ENCODE data around the gene S100A13. TPM values are rescaled to one million over a fixed set of nuclear protein-coding genes. Genes with fewer than 3 reads are reported as not detected.

Gene S100A13
- total RNA-seq, 1 experiment from 2014 or later: 350 TPM

DNA sequence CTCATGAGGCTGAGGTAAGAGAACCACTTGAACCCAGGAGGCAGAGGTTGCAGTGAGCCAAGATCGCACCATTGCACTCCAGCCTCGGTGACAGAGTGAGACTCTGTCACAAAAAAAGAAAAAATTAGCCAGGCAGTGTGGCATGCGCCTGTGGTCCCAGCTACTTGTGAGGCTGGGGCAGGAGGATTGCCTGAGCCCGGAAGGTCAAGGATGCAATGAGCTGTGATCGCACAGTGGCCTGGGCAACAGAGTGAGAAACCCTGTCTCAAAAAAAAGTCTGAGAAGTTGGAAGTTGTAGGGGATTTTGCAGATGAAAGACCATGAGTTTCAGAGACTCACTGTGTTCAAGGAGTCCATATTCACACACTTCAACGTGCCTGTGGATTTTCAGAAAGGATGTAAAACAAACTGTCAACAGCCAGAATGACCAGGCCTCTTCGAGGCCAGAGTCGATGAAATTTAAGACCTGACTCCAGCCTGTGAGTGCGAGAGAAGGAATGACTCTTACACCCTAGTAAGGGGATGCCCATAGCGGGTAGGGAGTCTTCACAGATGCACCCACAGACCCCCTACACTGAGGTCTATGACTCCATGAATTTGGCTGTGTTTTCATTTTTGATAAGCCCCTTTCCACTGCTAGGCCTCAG is 2.2 kb downstream of the S100A13 start:
- intact Hi-C loops (cut with micrococcal nuclease): no loop called here
- TF ChIP-seq EZH2phosphoT487 (IDR thresholded peaks at IDR 0.05; ENCODE audit: borderline replicate concordance, low read length) (no peak), CTCF (conservative IDR thresholded peaks at IDR 0.05; ENCODE audit: low read depth, low read length) (no peak), EZH2 (IDR thresholded peaks at IDR 0.05; ENCODE audit: low read length, unreplicated experiment) (no peak)

GRCh38 chr1:153623101-153623500 is 4.2 kb downstream of the S100A13 start:
- H3K27ac ChIP-seq (ENCODE audit: low read length): no peak overlapping the region
- peaks cover 34% of the 10 kb centered on the region for H3K4me1 ChIP-seq (ENCODE audit: insufficient read depth, low read length)
- H3K79me2 ChIP-seq (ENCODE audit: low read length): peaks cover 36% of the 10 kb centered on the region
- TF ChIP-seq EZH2phosphoT487 (IDR thresholded peaks at IDR 0.05; ENCODE audit: borderline replicate concordance, low read length) (no peak), CTCF (conservative IDR thresholded peaks at IDR 0.05; ENCODE audit: low read depth, low read length) (no peak), EZH2 (IDR thresholded peaks at IDR 0.05; ENCODE audit: low read length, unreplicated experiment) (no peak)
- H2AFZ ChIP-seq (ENCODE audit: low read length): no peak overlapping the region
- ATAC-seq: no peak
- no peaks in the 10 kb centered on the region for H3K27me3 ChIP-seq (ENCODE audit: low read length)
- no peak overlapping the region for H3K9ac ChIP-seq (ENCODE audit: low read length)
- BruUV-seq (replicated peaks): no TSS peak
- no peak for DNase-seq
- ChIA-PET CTCF (interaction anchor here (0.6 kb wide), 1 partner anchor 64 kb away, joined by 7 read pairs; no protein-coding TSS in a partner anchor), POLR2A (ENCODE audit: unreplicated experiment) (no interaction called here)
- intact Hi-C loops (cut with micrococcal nuclease): no loop called here
- H3K9me3 ChIP-seq (ENCODE audit: low read length): no peaks in the 10 kb centered on the region
- no peaks in the 10 kb centered on the region for H3K9me2 ChIP-seq (replicated peaks; ENCODE audit: low read length)
- no peak overlapping the region for H3K4me3 ChIP-seq (ENCODE audit: low read length)
- no peaks in the 10 kb centered on the region for H3F3A ChIP-seq (ENCODE audit: low read length, unreplicated experiment)
- H3K36me3 ChIP-seq (ENCODE audit: low read depth, low read length): peaks cover 54% of the 10 kb centered on the region
- no peak overlapping the region for H3K4me2 ChIP-seq (ENCODE audit: low read length)
- no peaks in the 10 kb centered on the region for H4K20me1 ChIP-seq (ENCODE audit: low read length)

More for the DNA sequence above, 2.2 kb downstream of the S100A13 start:
- Histone ChIP-seq H2AFZ (ENCODE audit: low read length) (no peak overlapping the region), H3F3A (ENCODE audit: low read length, unreplicated experiment) (no peaks in the 10 kb centered on the region), H3K27me3 (ENCODE audit: low read length) (no peaks in the 10 kb centered on the region), H3K4me2 (ENCODE audit: low read length) (peak overlapping the region; percentile 96), H3K36me3 (ENCODE audit: low read depth, low read length) (peaks cover 43% of the 10 kb centered on the region), H3K79me2 (ENCODE audit: low read length) (peaks cover 36% of the 10 kb centered on the region), H3K9me3 (ENCODE audit: low read length) (no peaks in the 10 kb centered on the region), H3K4me3 (ENCODE audit: low read length) (peak overlapping the region; percentile 84; the same call in 1 of the 2 replicates), H3K4me1 (ENCODE audit: insufficient read depth, low read length) (peaks cover 33% of the 10 kb centered on the region), H4K20me1 (ENCODE audit: low read length) (no peaks in the 10 kb centered on the region), H3K9me2 (replicated peaks; ENCODE audit: low read length) (no peaks in the 10 kb centered on the region), H3K27ac (ENCODE audit: low read length) (no peak overlapping the region), H3K9ac (ENCODE audit: low read length) (no peak overlapping the region)
- DNase-seq: no peak
- BruUV-seq (replicated peaks): no TSS peak
- ChIA-PET CTCF (interaction anchor here (0.6 kb wide), 1 partner anchor 272 kb away, joined by 3 read pairs; no protein-coding TSS in a partner anchor), POLR2A (ENCODE audit: unreplicated experiment) (no interaction called here)
- no peak for ATAC-seq

DNA sequence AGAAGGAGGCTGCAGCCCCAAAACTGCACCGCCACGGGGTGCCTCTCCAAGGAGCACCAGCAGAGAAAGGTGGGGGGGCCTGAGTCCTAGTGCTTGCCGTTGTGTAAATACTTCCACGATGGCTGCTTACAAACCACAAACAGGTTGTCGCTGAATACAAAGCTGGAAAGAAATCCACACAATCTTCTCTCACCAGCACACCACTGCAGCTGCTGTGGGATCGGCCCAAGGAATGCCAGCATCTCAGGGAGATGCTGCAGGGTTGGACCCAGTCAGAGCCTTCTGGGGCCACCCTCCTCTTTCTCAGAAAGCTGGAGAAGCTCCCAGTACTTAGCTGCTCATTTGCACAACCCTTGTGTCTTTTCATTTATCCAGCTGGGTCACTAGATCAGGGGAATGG is 8.1 kb downstream of the S100A13 start:
- no peak for DNase-seq
- Histone ChIP-seq H3K79me2 (ENCODE audit: low read length) (peaks cover 36% of the 10 kb centered on the region), H2AFZ (ENCODE audit: low read length) (no peak overlapping the region), H3K4me1 (ENCODE audit: insufficient read depth, low read length) (peaks cover 40% of the 10 kb centered on the region), H3K27ac (ENCODE audit: low read length) (no peak overlapping the region), H3K9ac (ENCODE audit: low read length) (no peak overlapping the region), H3F3A (ENCODE audit: low read length, unreplicated experiment) (peaks cover 2% of the 10 kb centered on the region), H3K9me2 (replicated peaks; ENCODE audit: low read length) (no peaks in the 10 kb centered on the region), H4K20me1 (ENCODE audit: low read length) (no peaks in the 10 kb centered on the region), H3K4me3 (ENCODE audit: low read length) (no peak overlapping the region), H3K36me3 (ENCODE audit: low read depth, low read length) (peaks cover 41% of the 10 kb centered on the region), H3K4me2 (ENCODE audit: low read length) (no peak overlapping the region), H3K27me3 (ENCODE audit: low read length) (no peaks in the 10 kb centered on the region), H3K9me3 (ENCODE audit: low read length) (no peaks in the 10 kb centered on the region)
- no TSS peak for BruUV-seq (replicated peaks)
- no peak for TF ChIP-seq CTCF (conservative IDR thresholded peaks at IDR 0.05; ENCODE audit: low read depth, low read length)
- TF ChIP-seq EZH2 (IDR thresholded peaks at IDR 0.05; ENCODE audit: low read length, unreplicated experiment): no peak
- no peak for TF ChIP-seq EZH2phosphoT487 (IDR thresholded peaks at IDR 0.05; ENCODE audit: borderline replicate concordance, low read length)
- ChIA-PET CTCF (interaction anchor here (0.6 to 2.6 kb wide), 3 partner anchors 8 to 47 kb away, joined by 3 to 14 read pairs (median 12); partner anchors contain the start of genes CHTOP and S100A13), POLR2A (ENCODE audit: unreplicated experiment) (interaction anchor here (2.2 kb wide), 1 partner anchor 8 kb away, joined by 12 read pairs; the partner anchor contains the start of gene S100A13)
- intact Hi-C loops (cut with micrococcal nuclease): no loop called here
- no peak for ATAC-seq

All from PC-3 (cell line).